Islet of Langerhans (tissue), 1 donor: ENCODE data around the gene MS4A6E.
"Not testable (repeated sequence)": the region's sequence is repeated elsewhere in the genome, so short reads cannot be mapped to it uniquely, and the experiment has no call there.

Experiments used
- FAIRE-seq: peaks from one replicate; lab custom pipeline; 2011; peaks lifted over from hg19 to GRCh38; lab: Jason Lieb, UNC

The MS4A6E gene, protein sequence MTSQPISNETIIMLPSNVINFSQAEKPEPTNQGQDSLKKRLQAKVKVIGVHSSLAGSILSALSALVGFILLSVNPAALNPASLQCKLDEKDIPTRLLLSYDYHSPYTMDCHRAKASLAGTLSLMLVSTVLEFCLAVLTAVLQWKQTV

DNA sequence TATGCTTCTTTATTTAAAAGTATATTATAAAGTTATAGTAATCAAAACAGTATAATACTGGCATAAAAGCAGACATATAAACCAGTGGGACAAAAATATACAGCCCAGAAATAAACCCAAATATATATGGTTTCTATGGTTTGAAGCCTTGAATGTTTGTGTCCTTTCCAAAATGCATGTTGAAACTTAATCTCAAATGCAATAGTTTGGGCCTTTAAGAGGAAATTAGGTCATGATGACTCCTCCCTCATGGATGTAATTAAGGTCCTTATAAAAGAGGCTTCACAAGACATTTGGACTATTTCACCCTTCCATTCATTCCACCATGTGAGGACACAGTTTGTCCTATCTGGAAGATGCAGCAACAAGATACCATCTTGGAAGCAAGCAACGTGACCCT is at the start of gene MS4A6E:
Gene MS4A6E, plus strand, starts transcription at position 301 of the 400 bp plus-strand sequence. CDS start 7,641 bp downstream, outside the sequence.
- no peak for FAIRE-seq

DNA sequence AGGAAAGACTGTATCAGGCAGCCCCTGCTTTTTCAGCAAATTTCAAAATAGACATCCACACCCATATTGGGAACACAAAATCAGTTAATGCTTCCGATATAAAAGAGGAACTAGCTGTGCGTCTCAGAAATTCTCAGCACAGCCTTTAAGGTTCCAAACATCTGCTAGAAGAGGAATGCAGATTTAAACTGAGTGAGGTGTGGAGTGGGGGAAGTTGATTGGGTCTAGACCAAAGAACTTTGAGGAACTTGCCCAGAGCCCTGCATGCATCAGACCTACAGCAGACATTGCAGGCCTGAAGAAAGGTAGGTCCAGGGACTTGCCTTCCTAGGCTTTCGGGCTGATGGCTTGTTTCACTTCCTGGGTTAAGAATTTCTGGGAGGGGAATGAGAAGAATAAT is 46.6 kb upstream of the MS4A6E start, which contains the start of gene MS4A4A:
Gene MS4A4A, plus strand, starts transcription at position 255 of the 400 bp plus-strand sequence. Its CDS starts 10 bp downstream, at position 265.
- no peak for FAIRE-seq

DNA sequence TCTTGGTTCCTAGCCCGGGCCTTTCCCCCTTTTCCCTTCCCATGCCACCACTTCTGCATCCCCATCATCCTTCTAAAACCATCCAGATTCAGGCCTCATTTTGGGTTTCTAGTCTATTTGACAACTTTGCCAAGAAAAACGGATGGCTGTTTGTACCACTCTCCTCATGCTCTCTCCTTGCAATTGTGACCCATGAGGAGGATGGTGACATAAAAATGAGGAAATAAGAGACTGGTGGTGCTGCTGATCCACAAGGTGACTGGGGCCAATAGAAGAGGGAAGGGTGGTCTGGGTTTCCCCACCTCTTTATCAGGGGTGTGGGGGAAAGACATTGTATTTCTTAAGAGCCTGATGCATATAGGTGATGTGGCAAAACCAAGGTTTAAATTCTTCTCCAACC is 45.6 kb upstream of the MS4A6E start:
- FAIRE-seq = no peak

DNA sequence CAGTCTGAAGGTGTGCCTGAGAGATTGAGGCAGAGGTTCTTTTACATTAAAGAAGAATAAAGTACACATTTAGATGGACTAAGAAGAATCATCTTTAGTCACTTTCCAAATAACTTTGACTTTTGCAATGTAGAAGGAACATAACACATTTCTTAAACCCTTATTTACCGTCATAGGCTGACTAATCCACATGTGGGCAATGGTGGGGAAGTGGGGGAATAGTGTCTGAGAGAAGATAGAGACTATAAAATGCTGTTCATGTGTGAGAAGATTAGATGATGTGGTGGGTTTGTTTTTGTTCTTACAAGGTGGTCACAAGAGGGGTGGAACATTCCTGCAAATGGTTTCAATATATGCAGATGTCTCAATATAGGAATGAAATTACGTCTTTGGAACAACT is 44.8 kb upstream of the MS4A6E start:
- no peak for FAIRE-seq

DNA sequence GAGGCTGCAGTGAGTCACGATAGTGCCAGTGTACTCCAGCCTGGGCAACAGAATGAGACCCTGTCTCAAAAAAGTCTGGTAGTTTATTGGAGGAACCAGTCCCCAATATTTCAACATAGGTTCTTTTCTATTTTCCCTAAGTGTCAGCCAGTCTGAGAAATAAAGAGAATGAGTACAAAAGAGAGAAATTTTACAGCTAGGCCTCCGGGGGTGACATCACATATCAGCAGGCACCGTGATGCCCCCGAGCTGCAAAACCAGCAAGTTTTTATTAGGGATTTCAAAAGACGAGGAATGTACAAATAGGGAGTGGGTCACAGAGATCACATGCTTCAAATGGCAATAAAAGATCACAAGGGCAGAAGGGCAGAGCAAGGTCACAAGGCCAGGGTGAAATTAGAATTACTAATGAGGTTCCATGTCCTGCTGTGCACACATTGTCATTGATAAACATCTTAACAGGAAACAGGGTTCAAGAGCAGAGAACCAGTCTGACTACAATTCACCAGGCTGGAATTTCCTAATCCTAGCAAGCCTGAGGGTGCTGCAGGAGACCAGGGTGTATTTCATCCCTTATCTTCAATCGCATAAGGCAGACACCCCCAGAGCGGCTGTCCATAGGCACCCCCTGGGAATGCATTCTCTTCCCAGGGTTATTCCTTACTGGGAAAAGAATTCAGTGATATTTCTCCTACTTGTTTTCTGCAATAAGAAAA is 41.5 kb upstream of the MS4A6E start:
- FAIRE-seq = not testable (repeated sequence)

DNA sequence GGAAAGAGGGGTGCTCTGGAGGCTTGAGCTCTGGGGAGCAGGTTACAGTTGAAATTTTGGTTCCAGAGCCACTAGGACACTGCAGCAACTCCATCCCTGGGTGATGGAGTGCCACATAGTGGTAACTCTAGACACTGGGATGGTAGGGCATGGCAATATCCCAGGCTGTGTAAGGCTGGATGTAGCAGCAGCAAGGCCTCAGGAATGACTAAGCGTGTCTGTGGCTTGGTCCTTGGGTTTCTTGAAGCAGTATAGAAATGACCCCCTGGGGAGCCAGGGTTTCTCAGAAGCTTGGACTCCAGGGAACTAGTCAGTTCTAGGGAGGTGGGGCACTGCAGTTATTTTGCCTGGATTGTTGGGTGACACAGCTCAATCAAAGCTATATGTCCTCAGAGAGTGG is 38.5 kb upstream of the MS4A6E start:
- FAIRE-seq = no peak

DNA sequence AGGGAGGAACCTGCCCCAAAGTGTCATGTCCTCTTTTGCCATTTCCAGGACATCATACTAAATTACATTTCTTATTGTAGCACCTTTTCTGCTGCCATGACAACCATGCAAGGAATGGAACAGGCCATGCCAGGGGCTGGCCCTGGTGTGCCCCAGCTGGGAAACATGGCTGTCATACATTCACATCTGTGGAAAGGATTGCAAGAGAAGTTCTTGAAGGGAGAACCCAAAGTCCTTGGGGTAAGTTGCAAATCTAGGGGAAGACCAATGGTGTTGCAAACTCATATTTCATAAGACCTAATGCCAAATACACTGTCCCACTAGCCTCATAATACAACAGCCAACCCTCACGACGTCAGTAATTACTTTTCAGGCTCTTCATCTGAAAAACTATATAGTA is 34.9 kb upstream of the MS4A6E start:
- FAIRE-seq = no peak

DNA sequence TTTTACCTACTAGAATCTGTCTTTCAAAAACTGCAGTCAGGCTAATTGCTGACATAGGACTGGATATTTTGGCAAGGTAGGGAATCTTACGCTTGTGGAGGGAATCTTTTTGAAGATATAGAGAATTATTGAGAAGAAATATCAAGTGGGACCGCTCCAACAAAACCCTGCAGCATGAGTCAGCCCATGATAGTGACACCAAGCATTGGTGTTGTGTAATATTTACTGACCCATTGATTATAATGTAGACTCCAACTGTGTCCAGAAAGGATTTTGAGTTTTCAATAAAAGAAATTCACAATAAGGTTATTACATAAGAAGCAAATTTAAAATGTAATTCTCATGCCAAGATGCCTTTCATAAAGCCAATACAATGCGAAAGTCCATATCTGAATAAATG is 25.9 kb upstream of the MS4A6E start:
- no peak for FAIRE-seq

DNA sequence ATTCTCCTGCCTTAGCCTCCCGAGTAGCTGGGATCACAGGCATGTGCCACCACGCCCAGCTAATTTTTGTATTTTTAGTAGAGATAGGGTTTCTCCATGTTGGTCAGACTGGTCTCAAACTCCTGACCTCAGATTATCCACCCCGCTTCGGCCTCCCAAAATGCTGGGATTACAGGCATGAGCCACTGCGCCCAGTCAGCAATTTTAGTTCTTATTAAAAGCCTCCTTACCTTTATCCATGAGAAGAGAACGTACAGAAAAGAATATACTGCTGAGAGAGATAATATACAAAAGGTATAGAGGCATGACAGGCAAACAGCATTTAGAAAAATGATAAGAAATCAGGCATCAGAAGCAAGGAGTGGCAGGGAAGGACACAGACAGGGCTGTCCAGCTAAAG is 25.2 kb upstream of the MS4A6E start:
- FAIRE-seq = not testable (repeated sequence)

DNA sequence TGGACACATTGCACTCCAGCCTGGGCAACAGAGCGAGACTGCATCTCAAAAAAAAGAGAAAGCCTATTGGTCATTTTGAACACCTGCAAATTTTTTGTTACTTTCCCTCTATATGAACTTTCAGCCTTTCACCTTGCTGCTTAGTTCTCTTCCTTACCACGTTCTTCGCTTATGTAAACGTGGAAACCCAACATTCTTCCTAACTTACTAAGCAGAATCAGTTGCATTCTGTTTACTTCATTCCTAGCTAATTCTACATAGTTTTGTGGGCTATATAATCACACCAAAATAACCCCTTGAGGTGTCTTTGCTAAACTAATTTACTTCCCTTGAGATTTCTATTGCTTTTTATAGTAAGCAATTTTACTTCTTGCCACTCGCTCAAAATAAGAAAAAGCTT is 23.4 kb upstream of the MS4A6E start:
- FAIRE-seq = no peak

DNA sequence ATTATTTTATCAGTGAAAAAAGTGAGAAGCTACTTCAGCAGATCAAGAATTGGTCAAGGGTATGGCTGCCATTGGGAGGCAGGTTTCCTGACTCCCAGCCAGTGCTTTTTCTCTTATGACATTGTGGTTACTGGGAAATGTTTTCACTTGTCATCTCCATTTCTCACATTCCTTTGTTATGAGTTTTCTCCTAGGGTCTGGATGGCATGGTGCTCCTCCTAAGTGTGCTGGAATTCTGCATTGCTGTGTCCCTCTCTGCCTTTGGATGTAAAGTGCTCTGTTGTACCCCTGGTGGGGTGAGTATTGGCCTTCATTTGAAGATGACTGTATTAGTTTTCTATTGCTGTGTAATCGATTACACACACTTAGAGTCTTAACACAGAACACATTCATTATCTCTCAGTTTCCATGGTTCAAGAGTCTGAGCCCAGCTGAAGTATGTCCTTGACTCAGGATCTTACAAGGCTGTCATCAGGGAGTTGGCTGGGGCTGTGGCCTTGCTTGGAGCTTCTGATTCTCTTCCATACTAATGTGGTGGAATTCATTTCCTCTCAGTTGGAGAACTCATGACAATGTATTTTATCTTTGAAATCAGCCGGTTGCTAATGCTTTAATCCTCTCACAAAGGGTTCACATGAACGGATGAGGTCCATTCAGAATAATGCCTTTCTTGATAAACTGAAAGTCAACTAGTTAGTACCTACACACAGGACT is 21.0 kb upstream of the MS4A6E start:
- no peak for FAIRE-seq

DNA sequence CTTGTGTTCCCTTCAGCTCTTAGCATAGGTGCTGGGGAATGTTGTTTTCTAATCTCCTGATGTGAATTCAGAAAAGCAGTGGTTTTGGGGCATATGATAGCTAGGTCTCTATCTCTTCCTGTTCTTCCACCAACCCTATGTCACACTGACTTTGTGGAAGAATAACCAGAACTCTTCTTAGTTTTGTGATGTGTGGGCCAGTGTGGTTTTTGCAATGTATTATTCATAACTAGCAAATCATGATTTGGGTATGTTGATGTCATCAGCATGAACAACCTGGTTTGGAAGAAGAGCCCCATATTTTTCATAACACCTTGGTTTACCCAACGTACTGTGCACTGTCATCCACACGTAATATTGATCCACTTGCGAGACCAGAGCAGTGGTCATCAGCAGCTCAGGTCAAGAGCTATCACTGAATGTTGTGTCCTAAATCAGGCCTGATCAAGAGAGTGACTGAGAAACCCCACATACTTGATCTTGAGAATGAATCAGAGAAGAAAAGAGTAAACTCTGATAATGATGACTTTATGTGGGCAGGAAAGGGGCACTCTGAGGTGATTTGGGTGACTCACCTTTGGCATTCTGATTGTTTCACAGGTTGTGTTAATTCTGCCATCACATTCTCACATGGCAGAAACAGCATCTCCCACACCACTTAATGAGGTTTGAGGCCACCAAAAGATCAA is 19.4 kb upstream of the MS4A6E start:
- no peak for FAIRE-seq

DNA sequence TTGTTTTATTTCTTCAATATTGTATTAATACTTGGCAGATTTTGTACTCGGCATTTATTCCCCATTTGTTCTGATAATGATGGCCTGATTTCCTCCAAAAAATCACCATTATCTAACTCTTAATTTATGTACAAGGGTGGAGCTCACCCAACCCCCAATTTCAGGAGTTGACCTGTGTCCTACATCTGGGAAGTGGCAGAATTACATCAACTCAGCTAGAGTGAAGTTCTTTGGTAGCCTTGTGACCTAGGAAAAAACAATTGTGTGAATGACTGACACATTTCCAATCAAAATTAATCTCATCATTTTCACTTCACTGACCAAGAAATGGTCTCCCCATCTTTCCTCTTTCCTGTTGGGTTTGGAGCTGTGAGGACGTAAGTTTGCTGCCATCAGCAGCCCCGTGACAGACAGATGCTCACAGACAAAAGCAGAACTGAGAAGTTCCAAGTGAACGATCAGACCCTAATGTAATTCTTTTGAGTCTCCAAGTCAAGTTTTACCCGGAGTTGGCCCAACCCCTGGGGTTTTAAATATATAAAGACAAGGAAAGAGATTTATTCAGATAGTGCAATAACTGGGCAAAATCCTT is 16.6 kb upstream of the MS4A6E start:
- no peak for FAIRE-seq

DNA sequence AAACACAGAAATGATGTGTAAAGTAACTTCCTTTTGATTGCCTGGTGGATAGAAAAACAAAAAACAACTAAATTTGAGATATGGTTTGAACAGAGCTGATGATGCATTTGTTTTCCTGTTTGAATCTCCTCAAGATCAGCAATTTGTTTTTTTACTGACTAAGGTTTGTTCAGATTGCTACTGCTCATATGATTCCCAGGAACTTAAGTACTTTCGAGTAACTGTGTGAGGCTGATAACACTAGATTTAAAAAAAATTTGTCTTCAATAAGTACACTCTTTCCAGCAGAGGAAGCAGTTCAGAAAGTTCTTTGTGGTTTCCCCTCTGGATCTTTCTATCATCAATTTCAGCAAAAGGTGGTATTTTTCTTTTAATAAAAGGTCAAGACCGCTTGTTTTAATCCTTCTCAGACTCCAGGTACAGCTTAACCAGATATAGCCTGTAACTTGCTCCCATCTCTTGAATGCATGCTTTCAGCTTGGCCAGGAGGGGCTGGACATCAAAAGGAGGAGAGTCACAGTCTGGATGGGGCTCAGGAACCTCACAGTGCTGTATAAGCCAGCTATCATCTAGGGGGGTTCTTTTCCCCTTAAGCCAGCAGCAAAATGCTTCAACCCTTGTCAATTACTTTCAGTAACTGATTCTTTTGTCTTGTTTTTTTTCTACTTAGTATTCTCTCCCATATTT is 12.3 kb upstream of the MS4A6E start:
- FAIRE-seq = no peak

DNA sequence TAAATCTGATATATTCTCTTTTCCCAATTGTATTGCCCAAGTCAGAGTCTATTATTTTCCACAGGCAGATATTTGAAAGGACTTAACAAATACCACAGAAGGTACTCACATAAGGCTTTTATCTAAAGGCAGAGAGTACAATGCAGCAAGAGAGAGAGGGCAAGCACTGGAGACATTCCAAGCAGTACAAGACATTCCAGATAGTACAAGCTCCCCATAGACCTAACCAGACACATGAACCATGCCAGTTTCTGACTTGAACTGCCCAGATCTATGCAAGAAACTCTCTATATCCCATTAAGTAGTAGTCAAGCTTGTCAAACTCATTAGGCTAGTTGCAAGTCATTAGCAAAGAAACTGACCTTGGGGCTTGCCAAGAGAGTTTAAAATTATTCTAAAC is 11.2 kb upstream of the MS4A6E start:
- FAIRE-seq = no peak

DNA sequence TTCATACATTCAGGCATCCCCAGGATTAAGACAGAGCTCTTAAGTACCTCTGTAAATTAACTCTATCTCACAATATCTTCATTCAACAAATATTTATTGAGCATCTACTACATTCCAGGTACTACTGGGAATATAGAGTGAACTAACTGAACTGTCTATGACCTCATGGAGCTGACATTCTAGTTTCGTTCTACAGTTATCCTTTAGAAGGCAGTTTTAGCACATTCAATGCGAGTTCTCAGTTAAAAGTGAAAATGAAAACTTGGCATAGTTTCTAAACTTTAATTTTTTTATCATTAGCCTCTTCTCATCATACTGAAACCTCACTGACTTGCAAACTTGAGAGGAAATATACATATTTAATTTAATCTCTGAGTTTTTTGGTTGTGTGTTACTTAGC is 10.7 kb upstream of the MS4A6E start:
- FAIRE-seq = no peak

DNA sequence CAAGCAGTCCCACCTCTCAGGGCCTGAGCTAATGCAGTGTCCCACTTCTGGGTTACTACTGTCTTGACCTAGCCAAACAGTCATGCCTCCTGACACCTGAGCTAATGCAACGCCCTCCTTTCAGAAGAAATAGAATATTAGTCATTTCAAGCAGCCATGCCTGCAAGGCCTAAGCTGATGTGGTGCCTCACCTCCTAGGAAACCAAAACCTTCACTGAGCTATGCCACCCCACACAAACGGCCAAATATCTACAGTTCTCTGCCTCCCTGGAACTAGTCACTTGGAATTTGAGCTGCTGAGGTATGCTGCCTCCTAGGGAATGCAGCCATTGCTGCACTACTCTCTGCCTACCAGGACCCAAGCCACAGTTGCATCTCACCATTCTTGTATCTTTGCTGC is 8.3 kb upstream of the MS4A6E start:
- FAIRE-seq = no peak

DNA sequence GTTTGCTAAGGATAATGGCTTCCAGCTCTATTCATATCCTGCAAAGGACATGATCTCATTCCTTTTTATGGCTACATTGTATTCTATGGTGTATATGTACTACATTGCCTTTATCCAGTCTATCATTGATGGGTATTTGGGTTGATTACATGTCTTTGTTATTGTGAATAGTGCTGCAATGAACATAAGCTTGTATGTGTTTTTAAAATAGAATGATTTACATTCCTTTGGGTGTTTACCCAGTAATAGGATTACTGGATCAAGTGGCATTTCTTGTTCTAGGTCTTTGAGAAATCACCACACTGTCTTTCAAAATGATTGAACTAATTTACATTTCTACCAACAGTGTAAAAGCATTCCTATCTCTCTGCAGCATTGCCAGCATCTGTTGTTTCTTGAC is 6.0 kb upstream of the MS4A6E start:
- FAIRE-seq = no peak

DNA sequence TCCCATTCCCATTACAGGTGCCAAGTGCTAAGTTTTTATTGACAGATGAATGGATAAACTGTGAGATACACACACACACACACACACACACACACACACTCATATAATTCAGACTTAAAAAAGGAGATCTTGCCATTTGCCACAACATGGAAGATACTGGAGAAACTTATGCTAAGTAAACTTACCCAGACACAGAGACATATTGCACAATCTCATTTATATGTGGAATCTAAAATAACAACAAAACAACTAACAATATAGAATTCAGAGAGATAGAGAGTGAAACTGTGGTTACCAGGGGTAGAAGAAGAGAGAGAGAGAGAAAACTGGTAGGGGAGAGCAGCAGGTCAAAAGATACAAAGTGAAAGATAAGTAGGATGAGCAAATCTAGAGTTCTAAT is 1.4 kb downstream of the MS4A6E start:
- no peak for FAIRE-seq

DNA sequence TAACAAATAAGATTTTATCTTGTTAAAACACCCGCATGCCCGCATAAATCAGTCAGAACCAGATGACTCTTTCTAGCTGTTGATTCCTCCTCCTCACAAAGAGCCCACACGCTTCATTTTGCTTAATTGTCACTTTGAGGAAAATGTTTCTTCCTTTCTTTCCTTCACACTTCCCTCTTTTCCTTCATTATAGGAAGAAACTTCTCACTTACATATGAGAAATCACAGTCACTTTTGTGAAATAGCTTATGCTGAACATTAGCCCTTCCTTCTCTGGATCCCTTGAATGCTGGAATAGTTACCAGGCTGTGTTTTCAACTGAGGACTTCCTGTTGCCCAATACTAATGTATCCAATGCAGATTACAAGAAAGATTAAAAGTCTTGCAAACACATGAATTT is 5.8 kb downstream of the MS4A6E start:
- FAIRE-seq = no peak

DNA sequence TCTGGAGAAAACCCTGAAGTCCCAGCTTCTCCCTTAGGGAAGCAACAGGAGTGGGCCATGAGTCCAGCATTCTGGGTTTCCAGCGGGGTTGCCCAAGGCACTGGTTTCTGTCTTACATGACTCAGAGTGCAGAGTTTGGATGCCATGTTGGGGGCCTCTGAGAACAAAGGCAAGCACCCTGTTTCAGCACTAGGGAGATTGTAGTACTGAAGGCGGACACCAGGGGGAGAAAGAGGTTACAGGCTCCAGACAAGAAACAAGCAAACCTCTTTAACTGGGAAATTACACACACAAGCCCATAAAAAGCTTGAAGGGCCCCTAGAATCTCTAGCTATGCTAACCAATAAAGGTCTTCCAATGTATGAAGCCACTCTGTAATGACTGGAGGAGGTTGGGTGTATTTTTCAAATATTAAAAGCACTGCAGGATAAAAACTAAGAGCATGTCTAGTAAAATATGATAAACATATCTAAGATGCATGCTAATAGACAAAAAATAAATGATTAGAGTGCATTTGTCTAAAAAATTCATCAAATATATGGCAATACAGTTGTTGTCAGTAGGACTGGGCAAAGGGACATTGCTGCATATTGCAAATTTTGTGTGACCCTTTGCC is 7.1 kb downstream of the MS4A6E start:
- FAIRE-seq = peak; percentile 5
